NOMO-1 treated with DMSO at 0.1 percent for 48 hours (cell line): ENCODE results near the gene MYH1.

ENCODE experiments used
- DNase-seq: peaks from one replicate; lab custom pipeline; 2025; ENCODE audit not compliant: unreplicated experiment; lab: John Stamatoyannopoulos, UW

The MYH1 gene

GRCh38 chr17:10492004-10492403 lies 26.3 kb downstream of the MYH1 start:
- DNase-seq = no peak

GRCh38 chr17:10482252-10482651 lies 36.1 kb downstream of the MYH1 start:
- no peak for DNase-seq

GRCh38 chr17:10477701-10478100 lies 40.6 kb downstream of the MYH1 start:
- no peak for DNase-seq

- no peak for DNase-seq
These were observed 43.8 kb downstream of the MYH1 start for GRCh38 chr17:10474536-10474935.

- no peak for DNase-seq
These were observed 46.5 kb downstream of the MYH1 start for GRCh38 chr17:10471858-10472257.

- no peak for DNase-seq
These were observed 48.9 kb downstream of the MYH1 start, which contains the start of gene MYH4 for GRCh38 chr17:10469459-10469858. Gene MYH4, minus strand, starts transcription at chr17:10469559. Its CDS starts 2,814 bp downstream, at chr17:10466745.

- DNase-seq = no peak
These were observed 54.9 kb downstream of the MYH1 start for GRCh38 chr17:10463402-10463801.

- no peak for DNase-seq
These were observed 58.3 kb downstream of the MYH1 start for GRCh38 chr17:10460062-10460461.

- DNase-seq = no peak
These were observed 59.6 kb downstream of the MYH1 start for GRCh38 chr17:10458701-10459100.

GRCh38 chr17:10457952-10458351 lies 60.4 kb downstream of the MYH1 start:
- DNase-seq = no peak

- DNase-seq = no peak
These were observed 71.1 kb downstream of the MYH1 start for GRCh38 chr17:10447026-10447931.
